Progenitor cell of endocrine pancreas (in vitro differentiated cells): ENCODE data around the gene TBC1D16. TPM values are rescaled to one million over a fixed set of nuclear protein-coding genes. Genes with fewer than 3 reads are reported as not detected.
A peak's percentile ranks its signal among the peaks of the same experiment; 100 is the strongest.

Experiments
- DNase-seq: peaks from one replicate; pipeline ENCODE4 v3.0.0; 2021; ENCODE audit warnings: low spot score; ENCODE audit not compliant: unreplicated experiment
- H3K27ac Mint-ChIP-seq: 2 replicates; pipeline ENCODE4 v1.8.0; 2021; ENCODE audit warnings: mild to moderate bottlenecking, moderate library complexity, mixed read lengths
- H3K27me3 Mint-ChIP-seq: 2 replicates; pipeline ENCODE4 v1.8.0; 2021; ENCODE audit warnings: mixed read lengths
- H3K36me3 Mint-ChIP-seq: 2 replicates; pipeline ENCODE4 v1.8.0; 2022; ENCODE audit warnings: mixed read lengths; ENCODE audit not compliant: insufficient read depth
- H3K4me1 Mint-ChIP-seq: 2 replicates; pipeline ENCODE4 v1.8.0; 2021; ENCODE audit warnings: low read depth, mixed read lengths
- H3K4me3 Mint-ChIP-seq: 2 replicates; pipeline ENCODE4 v1.8.0; 2021; ENCODE audit warnings: low read depth, mild to moderate bottlenecking, moderate library complexity, mixed read lengths
- H3K9me3 Mint-ChIP-seq: 2 replicates; pipeline ENCODE4 v1.8.0; 2021; ENCODE audit warnings: low read depth, mixed read lengths
- total RNA-seq: library from RNA; stranded (reverse); gene quantifications from 2 replicates; pipeline ENCODE4 v1.2.1, GENCODE V29; 2021
- TF ChIP-seq, protein P1 (sequence below): fragments of 200-600 bp; sonication (generic); IDR thresholded peaks from one replicate; pipeline ENCODE4 v1.5.0; 2021; ENCODE audit warnings: antibody characterized with exemption, mild to moderate bottlenecking; ENCODE audit not compliant: unreplicated experiment

Gene TBC1D16
- total RNA-seq, 1 donor from 2014 or later: 85.1 TPM

DNA sequence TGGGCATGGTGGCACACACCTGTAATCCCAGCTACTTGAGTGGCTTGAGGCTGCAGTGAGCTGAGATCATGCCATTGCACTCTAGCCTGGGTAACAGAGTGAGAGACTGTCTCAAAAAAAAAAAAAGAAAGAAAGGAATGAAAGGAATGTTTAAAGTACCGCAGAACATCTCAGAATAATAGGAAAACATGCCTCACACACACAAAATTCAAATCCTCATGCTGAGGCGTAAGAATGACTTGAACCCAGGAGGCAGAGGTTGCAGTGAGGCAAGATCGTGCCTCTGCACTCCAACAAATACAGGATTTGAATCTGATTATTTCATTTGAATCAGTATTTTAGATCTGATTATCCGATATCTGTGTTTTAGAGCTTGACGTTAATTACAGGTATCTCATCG lies 44.4 kb upstream of the TBC1D16 start:
- TF ChIP-seq, protein P1, sequence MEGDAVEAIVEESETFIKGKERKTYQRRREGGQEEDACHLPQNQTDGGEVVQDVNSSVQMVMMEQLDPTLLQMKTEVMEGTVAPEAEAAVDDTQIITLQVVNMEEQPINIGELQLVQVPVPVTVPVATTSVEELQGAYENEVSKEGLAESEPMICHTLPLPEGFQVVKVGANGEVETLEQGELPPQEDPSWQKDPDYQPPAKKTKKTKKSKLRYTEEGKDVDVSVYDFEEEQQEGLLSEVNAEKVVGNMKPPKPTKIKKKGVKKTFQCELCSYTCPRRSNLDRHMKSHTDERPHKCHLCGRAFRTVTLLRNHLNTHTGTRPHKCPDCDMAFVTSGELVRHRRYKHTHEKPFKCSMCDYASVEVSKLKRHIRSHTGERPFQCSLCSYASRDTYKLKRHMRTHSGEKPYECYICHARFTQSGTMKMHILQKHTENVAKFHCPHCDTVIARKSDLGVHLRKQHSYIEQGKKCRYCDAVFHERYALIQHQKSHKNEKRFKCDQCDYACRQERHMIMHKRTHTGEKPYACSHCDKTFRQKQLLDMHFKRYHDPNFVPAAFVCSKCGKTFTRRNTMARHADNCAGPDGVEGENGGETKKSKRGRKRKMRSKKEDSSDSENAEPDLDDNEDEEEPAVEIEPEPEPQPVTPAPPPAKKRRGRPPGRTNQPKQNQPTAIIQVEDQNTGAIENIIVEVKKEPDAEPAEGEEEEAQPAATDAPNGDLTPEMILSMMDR: no peak
- Mint-ChIP-seq H3K4me1 (no peaks in the 10 kb centered on the region), H3K4me3 (no peak overlapping the region), H3K9me3 (no peaks in the 10 kb centered on the region), H3K27me3 (no peaks in the 10 kb centered on the region), H3K27ac (no peak overlapping the region), H3K36me3 (peaks cover 4% of the 10 kb centered on the region)
- DNase-seq: no peak

- Mint-ChIP-seq H3K27me3 (no peaks in the 10 kb centered on the region), H3K27ac (no peak overlapping the region), H3K4me3 (no peak overlapping the region), H3K9me3 (no peaks in the 10 kb centered on the region), H3K4me1 (peaks cover 7% of the 10 kb centered on the region), H3K36me3 (no peaks in the 10 kb centered on the region)
- DNase-seq: no peak
- TF ChIP-seq, protein P1: no peak
Measured at GRCh38 chr17:80072410-80072809, 36.7 kb upstream of the TBC1D16 start.

GRCh38 chr17:80071116-80071841 lies 35.6 kb upstream of the TBC1D16 start:
- Mint-ChIP-seq H3K4me1 (peaks cover 7% of the 10 kb centered on the region), H3K9me3 (no peaks in the 10 kb centered on the region), H3K36me3 (peaks cover 1% of the 10 kb centered on the region), H3K27me3 (no peaks in the 10 kb centered on the region), H3K4me3 (no peak overlapping the region), H3K27ac (no peak overlapping the region)
- TF ChIP-seq, protein P1: no peak
- no peak for DNase-seq

DNA sequence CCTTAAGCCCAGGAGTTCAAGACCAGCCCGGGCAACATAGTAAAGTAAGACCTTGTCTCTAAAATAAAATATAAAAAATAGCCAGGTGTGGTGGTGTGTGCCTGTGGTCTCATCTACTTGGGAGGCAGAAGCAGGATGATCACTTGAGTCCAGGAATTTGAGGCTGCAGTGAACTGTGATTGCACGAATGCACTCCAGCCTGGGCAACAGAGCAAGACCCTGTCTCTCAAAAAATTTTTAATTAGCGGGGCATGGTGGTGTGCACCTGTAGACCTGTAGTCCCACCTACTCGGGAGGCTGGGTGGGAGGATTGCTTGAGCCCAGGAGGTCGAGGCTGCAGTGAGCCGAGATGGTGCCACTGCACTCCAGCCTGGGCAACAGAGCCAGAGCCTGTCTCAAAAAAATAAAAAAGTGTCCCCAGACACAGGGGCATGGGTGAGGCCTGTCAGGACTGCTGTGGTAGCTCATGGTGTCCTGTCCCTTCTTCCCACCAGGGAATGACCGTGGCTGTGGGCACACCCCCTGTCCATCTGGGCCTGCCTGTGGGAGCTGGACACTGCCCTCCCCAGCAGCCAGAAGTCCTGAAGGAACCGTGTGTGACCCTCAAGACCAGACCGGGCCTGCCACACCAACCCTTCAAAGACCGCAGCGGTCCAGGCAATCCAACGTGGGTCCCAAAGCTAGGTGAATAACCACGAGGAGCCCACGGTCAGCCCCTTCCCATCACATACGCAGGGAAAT lies 34.9 kb upstream of the TBC1D16 start:
- no peak for DNase-seq
- no peaks in the 10 kb centered on the region for H3K9me3 Mint-ChIP-seq
- H3K4me1 Mint-ChIP-seq: peaks cover 7% of the 10 kb centered on the region
- H3K4me3 Mint-ChIP-seq: no peak overlapping the region
- peaks cover 1% of the 10 kb centered on the region for H3K36me3 Mint-ChIP-seq
- no peaks in the 10 kb centered on the region for H3K27me3 Mint-ChIP-seq
- no peak overlapping the region for H3K27ac Mint-ChIP-seq
- TF ChIP-seq, protein P1: no peak

DNA sequence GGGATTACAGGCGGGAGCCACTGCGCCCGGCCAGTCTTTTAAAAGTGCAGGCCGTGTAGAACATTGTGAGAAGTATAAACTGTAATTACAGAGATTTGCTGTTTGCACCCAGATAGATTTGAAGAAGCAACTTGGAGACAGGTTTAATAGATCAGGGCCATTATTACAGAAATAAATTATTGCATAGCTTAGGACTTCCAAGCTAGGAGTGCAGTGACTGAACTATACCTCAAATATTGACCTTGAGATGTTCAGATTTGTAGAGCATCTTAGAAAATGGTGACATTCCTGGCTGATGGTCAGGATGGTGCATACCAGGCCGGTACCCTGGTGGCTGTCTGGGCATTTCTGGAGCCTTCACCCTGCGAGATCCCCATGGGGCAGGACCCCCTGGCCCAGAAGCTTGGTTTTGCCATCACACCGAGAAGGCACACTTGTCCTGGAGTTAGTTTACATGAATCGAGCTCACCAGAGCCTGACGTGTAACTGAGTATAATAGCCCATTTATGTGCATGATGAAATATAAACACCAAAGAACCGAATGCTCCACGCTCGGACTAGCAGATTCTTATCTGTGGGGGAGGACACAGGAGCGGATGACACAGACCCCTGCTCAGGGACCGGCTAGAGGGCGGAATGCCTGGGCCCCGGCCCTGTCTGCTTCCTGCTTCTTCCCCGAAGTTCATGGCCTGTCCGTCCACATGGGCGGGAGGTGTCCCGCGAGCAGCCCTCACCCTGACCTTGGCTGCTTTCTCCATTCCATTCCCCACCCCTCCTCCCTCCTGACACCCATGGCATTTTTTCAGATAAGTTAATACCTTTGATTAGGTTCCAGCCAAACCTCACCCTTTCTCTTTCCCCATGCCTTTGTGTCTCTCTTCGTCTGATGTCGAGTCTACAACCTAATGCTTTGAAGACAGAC lies 32.9 kb upstream of the TBC1D16 start:
- peaks cover 7% of the 10 kb centered on the region for H3K4me1 Mint-ChIP-seq
- no peak for DNase-seq
- H3K9me3 Mint-ChIP-seq: no peaks in the 10 kb centered on the region
- H3K27ac Mint-ChIP-seq: peak overlapping the region; percentile 58
- no peaks in the 10 kb centered on the region for H3K27me3 Mint-ChIP-seq
- H3K4me3 Mint-ChIP-seq: no peak overlapping the region
- TF ChIP-seq, protein P1: no peak
- peaks cover 2% of the 10 kb centered on the region for H3K36me3 Mint-ChIP-seq
